Measurements from ENCODE around the gene EYA4. TPM values are rescaled to one million over a fixed set of nuclear protein-coding genes. Genes with fewer than 3 reads are reported as not detected.
A peak's percentile ranks its signal among the peaks of the same experiment; 100 is the strongest.

Gene EYA4
- total and polyA plus RNA-seq, 2 of the 4 experiments (the other 2 are of a cell fraction), result 5.7 to 11.1 TPM

DNA sequence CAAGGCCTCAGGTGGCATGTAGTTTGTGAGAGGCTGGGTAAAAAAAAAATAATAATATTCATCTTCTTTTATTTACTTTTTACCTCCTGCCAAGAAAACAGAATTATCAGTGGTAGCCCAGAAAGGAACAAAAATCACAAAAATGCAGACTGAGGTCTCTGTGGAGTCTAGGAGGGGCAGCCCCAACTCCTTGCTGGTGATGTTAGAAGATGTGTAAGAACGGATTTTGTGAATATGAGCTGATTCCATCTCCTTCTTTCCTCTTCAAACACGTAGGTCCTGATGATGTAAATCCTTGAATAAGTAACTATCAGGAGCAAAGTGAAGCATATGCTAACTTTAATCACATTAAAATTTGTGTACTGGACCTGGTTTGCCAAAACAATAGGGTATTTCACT is 226.8 kb downstream of the EYA4 start:
- peak overlapping the region; percentile 1; the same call in 1 of the 2 replicates for H2BK20ac ChIP-seq (ENCODE audit: low read depth, low read length)
- BruUV-seq (replicated peaks), result no TSS peak
- H3K14ac ChIP-seq (replicated peaks; ENCODE audit: low read depth, low read length), result peak overlapping the region; percentile 13; the same call in 1 of the 2 replicates
- peak; percentile 17 for DNase-seq
- H3K56ac ChIP-seq (ENCODE audit: extremely low read depth, insufficient read depth, low read length), result no peak overlapping the region
- 0 out of 2 replicates have a peak overlapping the region, but pooled peaks have one; percentile 2 for H2BK120ac ChIP-seq (ENCODE audit: low read depth, low read length)
- peak overlapping the region; percentile 77; the same call in 1 of the 2 replicates for H2AK5ac ChIP-seq (ENCODE audit: low read depth, low read length)
- peak overlapping the region; percentile 35; the same call in 1 of the 3 replicates for H2BK15ac ChIP-seq (ENCODE audit: low read depth, low read length)
- H3K9ac ChIP-seq (ENCODE audit: low read depth, low read length), result no peak overlapping the region; the same call in 1 of the 2 replicates
- peak overlapping the region; percentile 79; the same call in 1 of the 2 replicates for H3K18ac ChIP-seq (ENCODE audit: low read depth, low read length)
- no peak overlapping the region for H3K4me3 ChIP-seq (ENCODE audit: insufficient read depth, low read depth, low read length)
- TF ChIP-seq, protein P1, sequence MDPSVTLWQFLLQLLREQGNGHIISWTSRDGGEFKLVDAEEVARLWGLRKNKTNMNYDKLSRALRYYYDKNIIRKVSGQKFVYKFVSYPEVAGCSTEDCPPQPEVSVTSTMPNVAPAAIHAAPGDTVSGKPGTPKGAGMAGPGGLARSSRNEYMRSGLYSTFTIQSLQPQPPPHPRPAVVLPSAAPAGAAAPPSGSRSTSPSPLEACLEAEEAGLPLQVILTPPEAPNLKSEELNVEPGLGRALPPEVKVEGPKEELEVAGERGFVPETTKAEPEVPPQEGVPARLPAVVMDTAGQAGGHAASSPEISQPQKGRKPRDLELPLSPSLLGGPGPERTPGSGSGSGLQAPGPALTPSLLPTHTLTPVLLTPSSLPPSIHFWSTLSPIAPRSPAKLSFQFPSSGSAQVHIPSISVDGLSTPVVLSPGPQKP (IDR thresholded peaks at IDR 0.05; ENCODE audit: borderline replicate concordance, low read depth, low read length), result no peak
- no peak for TF ChIP-seq RCOR1 (IDR thresholded peaks at IDR 0.05; ENCODE audit: insufficient replicate concordance, low read length)
- no peak for TF ChIP-seq MAFK (IDR thresholded peaks at IDR 0.05; ENCODE audit: low read depth, low read length)
- no peak for TF ChIP-seq POLR2A (IDR thresholded peaks at IDR 0.05; ENCODE audit: low read depth, low read length)
- TF ChIP-seq, protein P2, sequence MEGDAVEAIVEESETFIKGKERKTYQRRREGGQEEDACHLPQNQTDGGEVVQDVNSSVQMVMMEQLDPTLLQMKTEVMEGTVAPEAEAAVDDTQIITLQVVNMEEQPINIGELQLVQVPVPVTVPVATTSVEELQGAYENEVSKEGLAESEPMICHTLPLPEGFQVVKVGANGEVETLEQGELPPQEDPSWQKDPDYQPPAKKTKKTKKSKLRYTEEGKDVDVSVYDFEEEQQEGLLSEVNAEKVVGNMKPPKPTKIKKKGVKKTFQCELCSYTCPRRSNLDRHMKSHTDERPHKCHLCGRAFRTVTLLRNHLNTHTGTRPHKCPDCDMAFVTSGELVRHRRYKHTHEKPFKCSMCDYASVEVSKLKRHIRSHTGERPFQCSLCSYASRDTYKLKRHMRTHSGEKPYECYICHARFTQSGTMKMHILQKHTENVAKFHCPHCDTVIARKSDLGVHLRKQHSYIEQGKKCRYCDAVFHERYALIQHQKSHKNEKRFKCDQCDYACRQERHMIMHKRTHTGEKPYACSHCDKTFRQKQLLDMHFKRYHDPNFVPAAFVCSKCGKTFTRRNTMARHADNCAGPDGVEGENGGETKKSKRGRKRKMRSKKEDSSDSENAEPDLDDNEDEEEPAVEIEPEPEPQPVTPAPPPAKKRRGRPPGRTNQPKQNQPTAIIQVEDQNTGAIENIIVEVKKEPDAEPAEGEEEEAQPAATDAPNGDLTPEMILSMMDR (conservative IDR thresholded peaks at IDR 0.05; ENCODE audit: low read depth, low read length), result no peak
- no peak for TF ChIP-seq MXI1 (IDR thresholded peaks at IDR 0.05; ENCODE audit: borderline replicate concordance, low read depth, low read length)
- no peak for TF ChIP-seq FOS (IDR thresholded peaks at IDR 0.05; ENCODE audit: low read depth, low read length)
- no peak for TF ChIP-seq MAZ (IDR thresholded peaks at IDR 0.05; ENCODE audit: borderline replicate concordance, low read depth, low read length)
- H2AK9ac ChIP-seq (replicated peaks; ENCODE audit: low read depth, low read length, poor library complexity), result no peak overlapping the region
- in situ Hi-C loops (cut with MboI; ENCODE audit: low sequenced_read_pairs), result no loop called here
- H4K91ac ChIP-seq (ENCODE audit: insufficient read depth, low read depth, low read length), result no peak overlapping the region
- H3K9me1 ChIP-seq (ENCODE audit: insufficient read depth, low read length), result no peaks in the 10 kb centered on the region; the same call in 1 of the 2 replicates
- H4K5ac ChIP-seq (ENCODE audit: low read depth, low read length), result peak overlapping the region; percentile 43; the same call in 1 of the 2 replicates
- H3K27ac ChIP-seq (ENCODE audit: insufficient read depth, low read length), result peak overlapping the region; percentile 51; the same call in 1 of the 2 replicates
- H3K4me2 ChIP-seq (ENCODE audit: low read depth, low read length), result peak overlapping the region; percentile 73; the same call in 1 of the 2 replicates
- peaks cover 7% of the 10 kb centered on the region; the same call in 1 of the 2 replicates for H3K36me3 ChIP-seq (ENCODE audit: control insufficient read depth, insufficient read depth, low read length)
- peak; percentile 53 for ATAC-seq (ENCODE audit: low read depth)
- H3K9me3 ChIP-seq (ENCODE audit: control insufficient read depth, insufficient read depth, low read length), result no peaks in the 10 kb centered on the region
- dilution Hi-C loops (cut with HindIII; ENCODE audit: low sequenced_read_pairs, unreplicated experiment), result no loop called here
- no peaks in the 10 kb centered on the region for H3K27me3 ChIP-seq (ENCODE audit: control insufficient read depth, insufficient read depth, low read length)
- H2BK5ac ChIP-seq (ENCODE audit: low read depth, low read length, poor library complexity, severe bottlenecking), result peak overlapping the region; percentile 38
- no peak overlapping the region for H3K23ac ChIP-seq (ENCODE audit: low read depth, low read length)
- ChIA-PET CTCF (no interaction called here), POLR2A (ENCODE audit: unreplicated experiment) (no interaction called here)
- no peak overlapping the region for H4K8ac ChIP-seq (ENCODE audit: low read depth in 2 of 2, low read length in 2 of 2)
- intact Hi-C loops (cut with micrococcal nuclease), result no loop called here
- H3K4ac ChIP-seq (ENCODE audit: low read depth, low read length), result peak overlapping the region; percentile 51
- H4K20me1 ChIP-seq (ENCODE audit: insufficient read depth, low read length), result no peaks in the 10 kb centered on the region
- H3K79me1 ChIP-seq (ENCODE audit: low read depth in 1 of 2, low read length in 2 of 2), result no peaks in the 10 kb centered on the region
- no peak overlapping the region for H2AFZ ChIP-seq (replicated peaks; ENCODE audit: low read length, poor library complexity)
- peaks cover 6% of the 10 kb centered on the region for H3K4me1 ChIP-seq (ENCODE audit: control insufficient read depth, insufficient read depth, low read length)
- WGBS, 2 experiments (ENCODE audit: extremely low coverage in 2 of 2, insufficient read length in 1 of 2), result no CpG with 5 or more reads among the region's 2 CpGs

All from IMR-90 (cell line).